NCI-H2081 (cell line): ENCODE measurements around the gene FOXF2.
"Not testable (repeated sequence)": the region's sequence is repeated elsewhere in the genome, so short reads cannot be mapped to it uniquely, and the experiment has no call there.

Experiments
- DNase-seq, 2 experiments: peaks; one replicate each; lab custom pipeline; 2025; lab: John Stamatoyannopoulos, UW

Gene FOXF2

DNA sequence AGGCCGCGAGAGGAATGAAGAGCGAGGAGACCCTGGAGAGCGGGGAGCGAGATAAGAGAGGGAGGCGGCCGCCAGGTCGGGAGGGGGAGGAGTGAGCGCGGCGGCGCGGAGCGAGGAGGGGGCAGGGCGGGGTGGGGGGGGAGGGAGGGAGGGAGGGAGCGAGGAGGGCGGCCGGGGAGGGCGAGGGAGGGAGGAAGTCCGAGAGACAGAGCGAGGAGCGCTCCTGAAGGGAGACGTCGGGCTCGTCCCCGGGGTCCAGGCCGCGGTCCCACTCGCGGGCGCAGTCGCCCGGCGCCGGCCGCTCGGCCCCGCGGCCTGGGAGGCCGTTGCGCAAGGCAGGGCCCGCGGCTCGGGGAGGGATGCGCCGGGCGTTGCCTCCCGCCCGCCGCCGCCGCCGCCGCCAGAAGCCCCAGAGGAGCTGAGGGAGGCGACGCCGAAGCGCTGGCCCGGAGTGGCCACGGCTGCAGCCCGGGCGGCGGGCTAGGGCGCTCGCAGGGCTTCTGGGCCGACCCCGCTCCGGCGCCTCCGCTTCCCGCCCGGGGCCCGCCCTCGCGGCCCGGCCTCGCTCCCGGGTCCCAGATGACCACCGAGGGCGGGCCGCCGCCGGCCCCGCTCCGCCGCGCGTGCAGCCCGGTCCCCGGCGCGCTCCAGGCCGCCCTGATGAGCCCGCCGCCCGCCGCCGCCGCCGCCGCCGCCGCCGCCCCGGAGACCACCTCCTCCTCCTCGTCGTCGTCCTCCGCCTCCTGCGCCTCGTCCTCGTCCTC lies at the start of gene FOXF2:
Gene FOXF2, plus strand, starts transcription at position 208 of the 764 bp plus-strand sequence. Its CDS starts 372 bp downstream, at position 580.
- no peak for DNase-seq

DNA sequence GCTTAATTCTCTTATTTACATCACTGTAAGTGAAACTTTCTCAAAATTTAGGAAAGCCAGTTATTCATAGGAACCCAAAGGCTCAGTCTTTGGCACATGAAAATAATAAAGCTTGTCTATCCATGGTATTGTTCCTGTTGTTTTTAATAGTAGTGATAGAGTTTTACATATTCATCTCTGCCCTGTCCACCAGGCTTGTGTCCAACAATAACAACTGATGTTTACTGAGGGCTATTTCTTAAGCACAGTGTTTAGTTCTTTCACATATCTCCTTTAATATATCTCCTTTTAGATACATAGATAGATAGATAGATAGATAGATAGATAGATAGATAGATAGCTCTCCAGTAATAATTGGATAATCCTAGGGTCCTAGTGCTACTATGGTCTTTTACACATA lies 43.3 kb upstream of the FOXF2 start:
- DNase-seq: no peak

DNA sequence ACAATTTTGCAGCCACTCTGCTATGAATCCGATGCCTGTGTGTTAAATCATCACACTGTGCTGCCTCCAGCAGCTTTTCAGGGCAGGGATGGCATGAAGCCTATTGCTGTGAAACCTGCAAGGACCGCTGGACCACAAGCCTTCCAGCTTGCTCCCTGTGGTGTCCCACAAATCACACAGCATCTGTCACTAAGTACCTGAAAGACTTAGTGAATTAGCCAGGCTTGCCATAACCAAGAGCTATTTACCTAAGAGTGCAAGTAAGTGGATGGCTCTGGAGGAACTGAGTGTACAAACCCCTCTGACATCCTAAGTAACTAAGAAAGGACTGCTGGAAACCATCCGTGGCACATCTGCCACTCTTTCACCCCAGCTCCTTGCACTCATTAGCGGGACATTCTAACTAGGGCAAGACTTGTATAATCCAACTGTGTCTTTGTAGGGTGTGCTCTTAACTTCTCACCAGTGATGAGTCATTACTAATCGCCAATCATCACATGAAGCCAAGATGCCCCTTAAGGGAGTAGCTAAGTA lies 42.8 kb upstream of the FOXF2 start:
- DNase-seq: no peak

DNA sequence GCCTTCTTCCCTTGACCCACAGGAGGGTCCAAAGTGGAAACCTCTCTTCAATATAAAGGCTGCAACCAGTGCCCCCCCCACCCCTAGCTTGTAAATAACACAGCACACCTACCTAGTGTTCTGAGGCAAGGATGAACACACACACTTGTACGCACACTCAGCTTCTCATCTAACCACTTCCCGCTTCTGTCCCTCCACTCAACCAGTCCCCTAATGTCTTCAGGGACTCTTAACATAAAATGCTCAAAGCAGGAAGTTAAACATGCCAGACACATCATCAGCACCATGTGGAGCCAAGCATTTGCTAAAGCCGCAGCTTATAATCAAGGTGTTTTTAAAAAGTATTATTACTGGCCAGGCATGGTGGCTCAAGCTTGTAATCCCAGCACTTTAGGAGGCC lies 42.2 kb upstream of the FOXF2 start:
- DNase-seq: no peak

DNA sequence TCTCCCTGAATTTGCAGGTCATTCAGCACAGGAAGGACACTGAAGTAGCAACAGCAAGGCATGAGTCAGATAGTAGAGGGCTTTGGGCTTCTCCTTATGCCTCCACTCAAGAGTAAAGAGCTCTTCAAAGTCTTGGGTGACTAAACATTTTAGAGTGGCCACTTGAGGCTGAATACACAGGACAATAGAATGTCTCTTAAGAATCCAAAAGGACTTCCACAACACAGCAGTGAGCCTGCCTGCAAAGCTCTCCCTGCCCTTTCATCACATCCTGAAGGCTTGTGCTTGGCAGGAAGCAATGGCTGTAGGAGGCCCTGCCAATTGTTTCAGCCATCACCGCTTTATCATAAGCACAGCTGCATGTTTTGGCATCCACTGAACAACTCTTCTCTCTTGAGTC lies 40.7 kb upstream of the FOXF2 start:
- no peak for DNase-seq

DNA sequence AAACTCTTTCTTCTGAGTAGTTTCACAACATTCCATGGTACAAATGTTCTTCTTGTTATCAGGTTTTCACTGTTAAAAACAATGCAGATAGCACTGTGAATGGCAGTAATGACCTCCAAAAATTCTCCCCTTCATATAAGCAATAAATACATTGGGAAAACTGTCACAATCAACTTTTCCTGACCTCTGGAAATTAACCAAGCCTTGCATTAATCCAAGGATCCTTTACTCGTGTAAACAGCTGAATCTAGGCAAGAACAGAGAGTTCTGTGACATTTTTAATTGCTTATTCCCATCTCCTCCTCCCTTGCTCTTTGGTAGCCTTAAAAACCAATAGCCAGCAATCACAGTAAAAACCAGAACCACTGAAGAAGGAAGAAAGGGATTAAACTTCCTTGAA lies 39.7 kb upstream of the FOXF2 start:
- no peak for DNase-seq

DNA sequence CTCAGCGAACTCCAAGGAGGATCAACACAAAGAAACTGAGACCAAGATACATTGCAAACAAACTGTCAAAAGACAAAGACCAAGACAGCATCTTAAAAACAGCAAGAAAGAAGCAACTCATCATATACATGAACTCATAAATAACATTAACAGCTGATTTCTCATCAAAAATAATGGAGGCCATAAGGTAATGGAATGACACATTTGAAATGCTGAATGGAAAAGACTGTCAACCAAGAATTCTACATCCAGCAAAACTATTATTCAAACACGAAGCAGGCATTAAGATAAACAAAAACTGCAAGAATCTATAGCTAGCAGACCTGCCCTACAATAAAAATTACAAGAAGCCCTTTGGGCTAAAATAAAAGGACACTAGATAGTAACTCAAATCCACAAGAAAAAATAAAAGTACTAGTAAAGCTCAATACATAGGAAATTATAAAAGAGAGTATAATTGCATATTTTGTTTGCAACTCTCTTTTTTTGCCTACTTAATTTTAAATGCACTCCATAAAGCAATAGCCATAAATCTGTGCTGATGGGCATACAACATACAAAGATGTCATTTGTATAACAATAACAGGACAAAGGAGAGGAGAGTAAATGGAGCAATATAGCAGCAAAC lies 37.9 kb upstream of the FOXF2 start:
- no peak for DNase-seq

DNA sequence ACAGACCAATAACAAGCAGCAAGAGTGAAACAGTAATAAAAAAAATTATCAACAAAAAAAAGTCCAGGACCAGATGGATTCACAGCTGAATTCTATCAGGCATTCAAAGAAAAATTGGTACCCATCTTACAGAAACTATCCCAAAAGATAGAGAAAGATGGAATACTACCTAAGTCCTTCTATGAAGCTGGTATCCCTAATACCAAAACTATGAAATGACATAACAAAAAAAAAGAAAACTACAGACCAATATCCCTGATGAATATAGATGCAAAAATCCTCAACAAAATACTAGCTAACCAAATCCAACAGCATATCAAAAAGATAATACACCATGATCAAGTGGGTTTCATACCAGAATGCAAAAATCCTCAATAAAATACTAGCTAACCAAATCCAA lies 34.3 kb upstream of the FOXF2 start:
- DNase-seq: not testable (repeated sequence)

DNA sequence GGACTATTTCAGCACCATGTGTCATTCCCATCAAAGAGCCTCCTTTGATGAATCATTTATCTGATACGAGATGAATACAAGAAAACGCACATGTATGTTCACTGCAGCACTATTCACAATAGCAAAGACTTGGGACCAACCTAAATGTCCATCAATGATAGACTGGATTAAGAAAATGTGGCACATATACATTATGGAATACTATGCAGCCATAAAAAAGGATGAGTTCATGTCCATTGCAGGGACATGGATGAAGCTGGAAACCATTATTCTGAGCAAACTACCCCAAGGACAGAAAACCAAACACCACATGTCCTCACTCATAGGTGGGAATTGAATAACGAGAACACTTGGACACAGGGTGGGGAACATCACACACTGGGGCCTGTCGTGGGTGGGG lies 27.7 kb upstream of the FOXF2 start:
- not testable (repeated sequence) for DNase-seq

DNA sequence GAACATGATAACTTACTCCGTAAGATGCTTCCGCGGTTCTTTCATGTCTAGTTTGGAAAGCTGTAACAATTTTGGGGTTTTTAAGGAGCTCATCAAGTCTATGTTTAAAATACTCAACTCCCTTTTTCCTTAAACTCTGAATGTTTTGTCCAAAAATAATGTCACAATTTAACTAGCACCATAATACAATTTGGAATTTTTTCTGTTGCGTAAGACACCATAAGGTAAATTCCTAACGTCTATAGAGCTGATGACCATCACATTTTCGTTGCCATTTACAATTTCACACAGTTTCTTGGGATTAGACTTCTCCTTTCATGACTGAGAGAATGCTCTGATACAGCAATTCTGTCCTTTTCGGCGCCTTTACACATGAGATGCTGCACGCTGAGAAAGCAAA lies 26.7 kb upstream of the FOXF2 start:
- no peak for DNase-seq

DNA sequence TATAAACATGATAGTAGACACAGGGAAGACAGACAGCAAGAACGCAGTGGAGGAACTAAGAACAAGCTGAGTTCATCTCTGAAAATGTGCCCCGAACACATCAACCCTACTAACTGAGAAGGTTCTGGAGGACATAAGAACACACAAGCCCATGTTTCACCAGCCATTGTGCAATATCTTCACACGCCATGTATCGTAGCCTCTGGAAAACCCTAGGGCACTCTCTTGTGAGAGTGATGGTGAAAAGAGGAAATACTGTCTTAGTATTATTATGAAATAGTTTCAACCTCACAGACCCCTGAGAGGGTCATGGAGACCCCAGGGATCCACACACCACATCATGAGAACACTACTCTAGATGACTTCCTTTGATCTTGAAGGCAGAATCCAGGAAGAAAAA lies 26.1 kb upstream of the FOXF2 start:
- no peak for DNase-seq

DNA sequence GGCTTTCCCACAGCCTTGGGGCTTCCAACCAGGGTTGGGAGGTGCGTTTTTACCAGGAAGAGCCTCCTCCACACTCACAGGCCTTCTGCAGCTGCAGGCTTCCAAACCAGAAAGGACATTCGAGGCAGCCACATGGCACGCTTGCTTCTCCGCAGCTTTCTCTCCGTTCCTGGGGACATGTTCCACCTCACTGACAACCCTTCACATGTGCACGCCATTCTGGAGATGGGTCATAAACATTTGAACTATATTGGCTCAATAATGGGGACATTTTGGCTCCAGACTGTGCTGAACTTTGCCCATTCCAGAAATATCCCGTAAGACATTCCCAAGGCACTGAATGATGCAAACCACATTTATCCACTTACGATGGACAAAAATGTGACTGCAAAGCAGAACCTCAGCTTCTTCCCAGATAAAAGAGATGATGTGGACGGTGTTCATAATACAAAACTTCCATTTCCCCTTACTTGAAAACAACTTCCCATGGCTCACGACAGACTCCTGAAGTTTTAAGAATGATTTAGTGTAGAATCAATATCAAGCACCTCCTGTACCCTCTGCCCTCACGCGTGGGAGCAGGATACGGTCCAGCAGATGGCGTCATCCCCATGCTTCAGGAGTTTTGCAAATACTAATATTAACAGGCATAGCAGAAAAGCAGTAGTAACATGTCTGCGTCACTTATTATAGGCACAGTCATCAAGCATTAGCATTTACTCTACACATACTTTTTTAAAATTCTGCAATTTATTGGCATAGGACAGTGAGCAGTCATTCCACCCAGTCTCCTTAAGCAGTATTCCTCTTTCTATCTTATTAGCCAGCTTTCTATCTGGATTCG lies 25.4 kb upstream of the FOXF2 start:
- DNase-seq: no peak

DNA sequence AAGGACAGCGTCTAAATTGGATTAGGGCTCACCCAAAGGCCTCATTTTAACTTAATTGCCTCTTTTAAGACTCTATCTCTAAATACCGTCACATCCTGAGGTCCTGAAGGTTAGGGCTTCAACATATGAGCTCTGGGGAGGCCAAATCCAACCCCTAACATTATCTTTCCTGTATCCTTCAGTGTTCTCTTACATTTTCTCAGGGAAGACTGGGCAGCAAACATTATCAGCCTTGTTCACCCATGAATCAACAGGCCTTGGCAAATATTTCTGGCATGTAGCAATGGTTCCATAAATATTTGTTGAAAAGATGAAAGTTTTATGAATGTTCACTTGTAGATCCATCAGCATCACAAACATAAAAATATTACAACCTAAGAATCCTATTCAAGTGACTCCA lies 24.6 kb upstream of the FOXF2 start:
- no peak for DNase-seq

DNA sequence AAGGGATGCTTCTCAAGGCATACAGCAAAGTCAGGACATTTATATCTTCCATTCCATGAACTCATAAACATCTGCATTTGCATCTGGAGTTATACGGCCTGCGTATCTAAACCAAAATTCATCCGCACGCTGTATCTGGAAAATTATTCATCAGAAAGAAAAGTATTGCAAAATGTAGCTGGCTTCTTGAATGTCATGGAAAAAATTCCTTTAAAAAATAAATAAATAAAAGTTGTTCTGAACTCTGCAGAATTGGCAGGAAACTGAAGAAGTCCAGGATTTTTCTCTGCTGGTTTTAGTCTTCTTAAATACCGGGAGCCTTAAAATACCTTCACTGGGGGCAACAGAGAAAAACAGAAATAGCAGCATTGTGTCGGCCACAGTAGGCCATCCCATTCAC lies 23.7 kb upstream of the FOXF2 start:
- no peak for DNase-seq

DNA sequence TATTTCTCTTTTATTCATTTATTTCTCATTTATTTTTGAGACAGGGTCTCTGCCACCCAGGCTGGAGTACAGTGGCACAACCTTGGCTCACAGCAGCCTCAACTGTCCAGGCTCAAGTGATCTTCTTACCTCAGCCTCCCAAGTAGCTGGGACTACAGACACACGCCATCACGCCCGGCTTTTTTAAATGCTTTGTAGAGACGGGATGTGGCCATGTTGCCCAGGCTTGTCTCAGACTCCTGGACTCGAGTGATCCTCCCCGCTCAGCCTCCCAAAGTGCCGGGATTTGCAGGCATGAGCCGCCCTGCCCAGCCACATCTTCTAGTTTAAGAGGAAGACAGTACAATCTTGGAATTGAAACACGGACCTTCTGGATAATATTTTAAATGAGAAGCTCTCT lies 21.6 kb upstream of the FOXF2 start:
- no peak for DNase-seq

DNA sequence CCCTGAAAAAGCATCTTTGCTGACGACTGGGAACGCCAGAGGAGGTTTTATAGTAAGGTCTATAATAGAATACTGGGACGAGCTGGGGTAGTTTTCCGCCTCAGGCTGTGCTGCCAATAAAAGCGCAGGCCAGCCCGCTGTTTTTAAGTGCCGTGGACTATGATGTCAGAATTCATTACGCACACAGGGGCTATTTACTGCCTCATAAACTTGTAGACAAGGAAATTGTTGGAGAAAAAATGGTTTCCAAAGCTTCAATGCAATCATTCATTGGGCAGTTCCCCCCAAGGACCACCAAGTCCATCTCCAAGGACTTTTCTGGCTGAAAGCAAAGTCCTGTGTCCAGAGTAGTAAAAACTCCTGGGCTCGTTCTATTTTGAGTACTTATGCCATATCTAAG lies 20.4 kb upstream of the FOXF2 start:
- no peak for DNase-seq

DNA sequence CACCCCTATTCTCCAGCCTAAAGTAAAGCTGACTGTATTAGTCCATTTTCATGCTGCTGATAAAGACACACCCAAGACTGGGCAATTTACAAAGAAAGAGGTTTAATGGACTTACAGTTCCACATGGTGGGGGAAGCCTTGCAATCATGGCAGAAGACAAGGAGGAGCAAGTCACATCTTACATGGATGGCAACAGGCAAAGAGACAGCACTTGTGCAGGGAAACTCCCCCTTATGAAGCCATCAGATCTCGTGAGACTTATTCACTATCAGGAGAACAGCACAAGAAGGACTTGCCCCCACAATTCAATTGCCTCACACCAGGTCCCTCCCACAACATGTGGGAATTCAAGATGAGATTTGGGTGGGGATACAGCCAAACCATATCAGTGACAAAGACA lies 19.7 kb upstream of the FOXF2 start:
- DNase-seq: not testable (repeated sequence)

DNA sequence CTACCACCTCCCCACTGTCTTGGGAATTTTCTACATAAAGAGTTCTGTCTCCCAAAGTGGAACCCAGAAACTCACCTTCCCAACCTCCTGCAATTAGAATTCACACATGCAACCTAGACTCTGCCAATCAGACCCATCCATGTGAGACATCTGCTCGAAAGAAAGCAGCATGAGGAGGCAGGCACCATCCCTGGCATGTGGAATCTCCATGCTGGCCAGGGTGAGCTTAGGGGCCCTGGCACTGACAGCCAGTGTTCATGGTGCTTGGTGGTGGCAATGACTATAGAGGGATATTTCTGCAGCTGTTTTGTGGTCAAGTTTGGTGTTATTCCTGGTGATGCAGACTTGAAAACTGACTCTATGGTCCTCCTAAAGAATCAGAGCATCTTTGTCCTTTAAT lies 17.4 kb upstream of the FOXF2 start:
- no peak for DNase-seq

DNA sequence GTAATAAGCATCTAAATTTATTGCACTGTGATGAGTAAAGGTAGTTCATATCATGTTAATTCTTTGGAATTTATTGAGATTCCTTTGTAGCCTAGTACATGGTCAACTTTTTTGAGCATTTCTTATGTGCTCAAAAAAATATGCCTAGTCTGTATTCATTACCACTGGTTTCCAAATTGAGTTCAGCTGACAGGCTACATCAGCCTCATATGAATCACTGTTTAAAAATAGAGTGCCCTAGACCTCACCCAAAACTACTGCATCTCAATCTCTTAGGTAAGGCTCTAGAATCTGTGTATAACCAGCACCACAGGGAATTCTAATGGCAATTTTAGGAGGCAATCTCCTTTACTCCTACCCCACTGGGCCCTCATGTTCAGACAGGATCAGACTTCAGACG lies 16.7 kb upstream of the FOXF2 start:
- no peak for DNase-seq

DNA sequence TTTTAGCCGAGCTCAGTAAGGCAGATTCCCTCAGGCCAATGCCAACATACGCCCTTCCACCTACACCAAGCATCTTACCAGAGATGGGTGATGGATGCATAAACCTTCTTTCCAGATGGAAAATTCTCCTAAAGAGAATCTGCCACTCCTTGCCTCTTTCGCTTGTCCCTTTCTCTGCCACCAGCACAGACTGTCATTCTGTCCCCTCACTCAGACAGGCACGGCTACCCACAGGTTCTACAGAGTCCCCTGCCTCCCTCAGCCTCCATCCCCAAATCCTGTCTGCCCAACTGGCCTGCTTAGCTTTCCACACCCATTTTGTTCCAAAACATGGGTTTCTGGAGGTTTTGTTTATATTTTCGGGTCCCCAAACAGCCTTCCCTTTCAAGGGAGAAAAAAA lies 12.7 kb upstream of the FOXF2 start:
- no peak for DNase-seq

DNA sequence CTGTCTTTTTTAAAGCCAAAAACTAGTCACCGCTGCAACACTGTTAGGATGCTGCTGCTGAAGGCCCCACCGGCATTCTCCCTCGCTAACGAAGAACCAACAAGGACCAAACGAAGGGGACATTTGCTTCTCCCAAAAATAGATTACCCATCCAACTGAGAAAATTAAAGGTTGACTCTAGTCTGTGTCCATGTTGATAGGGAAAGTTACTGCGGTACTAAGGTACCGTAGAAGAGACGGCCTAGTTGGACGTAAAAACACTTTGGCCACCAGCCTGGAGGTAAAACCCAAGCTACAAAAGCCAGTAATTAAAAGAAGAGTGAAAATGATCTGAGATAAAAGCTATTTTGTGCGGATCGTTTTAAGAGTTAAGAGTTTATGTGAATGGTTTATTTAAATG lies 11.8 kb upstream of the FOXF2 start:
- no peak for DNase-seq

DNA sequence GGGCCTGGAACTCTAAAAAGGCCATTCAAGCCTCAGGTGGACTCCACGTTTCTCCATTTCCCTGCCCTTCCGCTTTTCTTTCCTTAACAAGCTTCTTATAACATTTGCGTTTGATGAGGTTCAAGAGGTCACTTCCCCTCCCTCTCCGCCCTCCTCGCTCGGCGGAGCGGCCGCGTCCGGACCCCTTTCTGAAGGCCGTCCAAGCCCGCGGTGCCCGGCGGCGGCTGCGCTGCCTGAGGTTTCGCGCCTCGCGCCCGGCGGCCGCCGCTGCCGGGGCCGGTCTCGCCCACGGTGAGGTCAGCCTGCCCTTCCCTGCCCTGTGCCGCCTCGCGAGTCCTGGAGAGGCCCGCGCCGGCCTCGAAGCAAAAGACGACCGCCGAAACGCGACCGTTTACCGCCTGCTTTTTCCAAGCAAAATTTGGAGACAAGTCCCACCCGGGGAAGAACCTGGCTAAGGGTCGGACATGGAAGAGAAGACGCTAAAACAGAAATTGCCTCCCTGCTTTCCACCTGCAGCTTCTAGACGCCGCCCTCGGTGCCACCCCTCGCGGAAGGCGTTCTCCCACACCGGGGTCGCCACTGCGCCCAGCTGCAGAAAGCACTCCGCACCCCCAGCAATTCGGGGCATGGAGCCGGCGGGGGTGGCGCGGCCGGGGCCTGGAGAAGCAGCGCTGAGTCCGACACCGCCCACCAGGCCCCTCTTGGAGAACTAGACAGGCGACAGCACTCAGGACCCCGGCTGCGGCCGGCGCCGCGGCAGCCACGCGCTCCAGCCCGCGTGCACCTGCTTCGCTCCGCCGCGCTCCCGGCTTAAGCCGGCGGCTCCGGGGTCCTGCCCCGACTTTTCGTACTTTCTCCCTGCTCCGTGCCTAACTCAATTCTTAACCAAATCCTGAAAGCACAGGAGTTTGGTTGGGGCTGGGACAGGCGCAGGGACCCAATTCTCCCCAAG lies 11.0 kb upstream of the FOXF2 start:
- no peak for DNase-seq
